ENCODE data around the gene TRAT1. TPM values are rescaled to one million over a fixed set of nuclear protein-coding genes. Genes with fewer than 3 reads are reported as not detected.

TRAT1 gene
- total RNA-seq, 2 donors from 2014 or later, result not detected

DNA sequence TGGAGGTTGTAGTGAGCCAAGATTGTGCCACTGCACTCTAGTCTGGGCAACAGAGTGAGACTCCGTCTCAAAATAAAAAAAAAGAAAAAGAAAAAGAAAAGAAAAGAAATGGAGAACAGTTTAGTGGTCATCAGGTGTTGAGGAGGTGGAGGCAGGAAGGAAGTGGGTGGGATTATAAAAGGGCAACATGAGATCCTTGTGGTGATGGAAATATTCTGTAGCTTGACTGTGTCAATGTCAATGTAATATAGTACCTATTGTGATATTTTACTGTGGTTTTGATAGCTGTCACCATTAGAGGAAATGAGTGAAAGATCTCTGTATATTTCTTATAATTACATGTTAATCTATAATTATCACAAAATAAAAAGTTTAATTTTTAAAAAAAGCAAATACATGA lies 60.8 kb downstream of the TRAT1 start:
- DNase-seq (no peak), ATAC-seq (no peak)
- no peak for TF ChIP-seq POLR2A (IDR thresholded peaks at IDR 0.05)
- TF ChIP-seq, protein P1, sequence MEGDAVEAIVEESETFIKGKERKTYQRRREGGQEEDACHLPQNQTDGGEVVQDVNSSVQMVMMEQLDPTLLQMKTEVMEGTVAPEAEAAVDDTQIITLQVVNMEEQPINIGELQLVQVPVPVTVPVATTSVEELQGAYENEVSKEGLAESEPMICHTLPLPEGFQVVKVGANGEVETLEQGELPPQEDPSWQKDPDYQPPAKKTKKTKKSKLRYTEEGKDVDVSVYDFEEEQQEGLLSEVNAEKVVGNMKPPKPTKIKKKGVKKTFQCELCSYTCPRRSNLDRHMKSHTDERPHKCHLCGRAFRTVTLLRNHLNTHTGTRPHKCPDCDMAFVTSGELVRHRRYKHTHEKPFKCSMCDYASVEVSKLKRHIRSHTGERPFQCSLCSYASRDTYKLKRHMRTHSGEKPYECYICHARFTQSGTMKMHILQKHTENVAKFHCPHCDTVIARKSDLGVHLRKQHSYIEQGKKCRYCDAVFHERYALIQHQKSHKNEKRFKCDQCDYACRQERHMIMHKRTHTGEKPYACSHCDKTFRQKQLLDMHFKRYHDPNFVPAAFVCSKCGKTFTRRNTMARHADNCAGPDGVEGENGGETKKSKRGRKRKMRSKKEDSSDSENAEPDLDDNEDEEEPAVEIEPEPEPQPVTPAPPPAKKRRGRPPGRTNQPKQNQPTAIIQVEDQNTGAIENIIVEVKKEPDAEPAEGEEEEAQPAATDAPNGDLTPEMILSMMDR (IDR thresholded peaks at IDR 0.05), result no peak
- Histone ChIP-seq H3K4me1 (peaks cover 1% of the 10 kb centered on the region), H3K4me3 (no peak overlapping the region), H3K27ac (no peak overlapping the region), H3K9me3 (no peaks in the 10 kb centered on the region), H3K27me3 (no peaks in the 10 kb centered on the region), H3K36me3 (replicated peaks in 1 of 2; ENCODE audit: insufficient read depth in 1 of 2, low read depth in 2 of 2) (no peaks in the 10 kb centered on the region)
- 0 to 100% methylated on average over 1 of the region's 1 CpG for WGBS, 2 donors
- intact Hi-C loops (cut with DNase I), result no loop called here

GRCh38 chr3:108887121-108887520 lies 64.5 kb downstream of the TRAT1 start:
- TF ChIP-seq, protein P1 (IDR thresholded peaks at IDR 0.05), result no peak
- TF ChIP-seq POLR2A (IDR thresholded peaks at IDR 0.05), result no peak

DNA sequence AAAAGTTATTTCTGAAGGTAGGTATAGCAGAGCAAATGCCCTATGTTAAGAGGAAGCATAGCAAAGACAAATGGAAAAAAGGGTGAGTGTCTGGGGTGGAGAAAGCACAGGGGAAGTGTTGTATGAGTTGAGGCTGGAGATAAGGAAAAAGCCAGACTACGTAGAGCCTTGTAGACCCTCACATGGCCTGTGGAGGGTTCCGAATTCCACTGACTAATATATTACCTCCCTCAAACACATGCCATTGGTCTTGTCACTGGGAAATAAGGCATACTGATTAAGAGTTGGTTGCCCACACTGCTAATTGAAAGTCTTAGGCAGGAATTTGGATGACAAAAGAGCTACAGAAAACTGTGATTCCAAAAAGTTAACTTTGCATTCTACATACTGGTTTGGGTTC lies 65.2 kb downstream of the TRAT1 start:
- H3K4me1 ChIP-seq, result peaks cover 4% of the 10 kb centered on the region
- intact Hi-C loops (cut with DNase I), result no loop called here
- TF ChIP-seq POLR2A (IDR thresholded peaks at IDR 0.05), result no peak
- TF ChIP-seq, protein P1 (IDR thresholded peaks at IDR 0.05), result no peak
- no peak overlapping the region for H3K4me3 ChIP-seq
- no peaks in the 10 kb centered on the region for H3K36me3 ChIP-seq (replicated peaks in 1 of 2; ENCODE audit: insufficient read depth in 1 of 2, low read depth in 2 of 2)
- WGBS, 2 donors, result 71 to 77% methylated on average over 2 of the region's 2 CpGs
- no peak for DNase-seq
- H3K27ac ChIP-seq, result no peak overlapping the region
- H3K9me3 ChIP-seq, result no peaks in the 10 kb centered on the region
- no peaks in the 10 kb centered on the region for H3K27me3 ChIP-seq
- no peak for ATAC-seq

More at GRCh38 chr3:108887121-108887520, 64.5 kb downstream of the TRAT1 start:
- H3K27me3 ChIP-seq, result no peaks in the 10 kb centered on the region
- ATAC-seq (no peak), DNase-seq (no peak)
- no peaks in the 10 kb centered on the region for H3K9me3 ChIP-seq
- H3K4me3 ChIP-seq, result no peak overlapping the region
- intact Hi-C loops (cut with DNase I), result no loop called here
- H3K4me1 ChIP-seq, result peaks cover 4% of the 10 kb centered on the region
- no peaks in the 10 kb centered on the region for H3K36me3 ChIP-seq (replicated peaks in 1 of 2; ENCODE audit: insufficient read depth in 1 of 2, low read depth in 2 of 2)
- no peak overlapping the region for H3K27ac ChIP-seq
- WGBS, 2 donors, result 72 to 85% methylated on average over 4 of the region's 4 CpGs

DNA sequence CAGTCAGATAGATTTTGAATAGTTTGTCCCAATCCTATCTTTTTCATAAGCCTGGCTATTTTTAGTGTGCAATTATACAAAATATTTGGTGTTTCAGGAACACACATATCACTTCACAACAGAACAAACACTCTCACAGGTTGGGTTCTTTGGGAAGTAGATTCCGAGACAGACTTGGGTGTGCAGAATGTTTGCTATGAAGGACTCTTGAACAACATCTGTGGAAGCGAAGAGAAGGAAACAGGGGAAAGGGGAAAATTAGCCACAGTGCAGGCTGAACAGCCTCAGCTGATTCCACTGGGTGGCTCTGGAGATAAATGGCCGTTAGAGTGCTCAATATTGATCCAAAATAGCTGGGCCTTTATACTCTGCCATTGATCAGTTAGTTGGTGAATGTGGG lies 69.2 kb downstream of the TRAT1 start:
- DNase-seq, result no peak
- Histone ChIP-seq H3K27me3 (no peaks in the 10 kb centered on the region), H3K9me3 (no peaks in the 10 kb centered on the region), H3K4me1 (peaks cover 4% of the 10 kb centered on the region), H3K36me3 (replicated peaks in 1 of 2; ENCODE audit: insufficient read depth in 1 of 2, low read depth in 2 of 2) (no peaks in the 10 kb centered on the region), H3K4me3 (no peak overlapping the region), H3K27ac (no peak overlapping the region)
- intact Hi-C loops (cut with DNase I), result no loop called here
- no peak for ATAC-seq
- 58 to 65% methylated on average over 3 of the region's 3 CpGs for WGBS, 2 donors
- TF ChIP-seq, protein P1 (IDR thresholded peaks at IDR 0.05), result no peak
- TF ChIP-seq POLR2A (IDR thresholded peaks at IDR 0.05), result no peak

DNA sequence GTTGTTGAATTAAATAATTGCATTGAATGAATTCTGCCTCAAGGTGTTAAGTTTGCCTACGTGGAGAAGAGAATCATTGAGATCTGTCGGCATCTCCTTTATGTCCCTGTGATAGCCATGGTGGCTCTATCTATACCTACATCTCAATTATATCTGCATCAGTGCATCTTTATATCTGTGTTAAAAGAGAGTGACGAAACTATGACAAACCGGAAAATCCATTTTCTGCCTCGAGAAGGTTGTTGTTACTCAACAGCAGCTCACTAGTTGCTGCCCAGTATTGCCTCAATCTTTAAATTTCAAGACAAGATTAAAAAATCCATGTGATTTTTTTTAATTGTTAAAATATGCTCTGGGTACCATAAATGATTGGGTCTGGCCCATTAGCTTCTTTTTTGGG lies 72.4 kb downstream of the TRAT1 start:
- H3K27ac ChIP-seq, result no peak overlapping the region
- 85 to 86% methylated on average over 5 of the region's 5 CpGs for WGBS, 2 donors
- DNase-seq (no peak), ATAC-seq (no peak)
- no peak for TF ChIP-seq POLR2A (IDR thresholded peaks at IDR 0.05)
- TF ChIP-seq, protein P1 (IDR thresholded peaks at IDR 0.05), result no peak
- intact Hi-C loops (cut with DNase I), result no loop called here
- no peak overlapping the region for H3K4me3 ChIP-seq
- H3K4me1 ChIP-seq, result no peaks in the 10 kb centered on the region
- no peaks in the 10 kb centered on the region for H3K36me3 ChIP-seq (replicated peaks in 1 of 2; ENCODE audit: insufficient read depth in 1 of 2, low read depth in 2 of 2)
- no peaks in the 10 kb centered on the region for H3K27me3 ChIP-seq
- no peaks in the 10 kb centered on the region for H3K9me3 ChIP-seq

Measured in body of pancreas (tissue), 4 donors.